HG02678 (cell line): ENCODE data around the gene URAD.

Experiments used
- ATAC-seq: cut with Tn5 transposase; IDR thresholded peaks from one replicate; pipeline ENCODE4 v1.9.1; 2021; ENCODE audit warnings: mild to moderate bottlenecking, moderate library complexity; ENCODE audit not compliant: unreplicated experiment

The URAD gene

DNA sequence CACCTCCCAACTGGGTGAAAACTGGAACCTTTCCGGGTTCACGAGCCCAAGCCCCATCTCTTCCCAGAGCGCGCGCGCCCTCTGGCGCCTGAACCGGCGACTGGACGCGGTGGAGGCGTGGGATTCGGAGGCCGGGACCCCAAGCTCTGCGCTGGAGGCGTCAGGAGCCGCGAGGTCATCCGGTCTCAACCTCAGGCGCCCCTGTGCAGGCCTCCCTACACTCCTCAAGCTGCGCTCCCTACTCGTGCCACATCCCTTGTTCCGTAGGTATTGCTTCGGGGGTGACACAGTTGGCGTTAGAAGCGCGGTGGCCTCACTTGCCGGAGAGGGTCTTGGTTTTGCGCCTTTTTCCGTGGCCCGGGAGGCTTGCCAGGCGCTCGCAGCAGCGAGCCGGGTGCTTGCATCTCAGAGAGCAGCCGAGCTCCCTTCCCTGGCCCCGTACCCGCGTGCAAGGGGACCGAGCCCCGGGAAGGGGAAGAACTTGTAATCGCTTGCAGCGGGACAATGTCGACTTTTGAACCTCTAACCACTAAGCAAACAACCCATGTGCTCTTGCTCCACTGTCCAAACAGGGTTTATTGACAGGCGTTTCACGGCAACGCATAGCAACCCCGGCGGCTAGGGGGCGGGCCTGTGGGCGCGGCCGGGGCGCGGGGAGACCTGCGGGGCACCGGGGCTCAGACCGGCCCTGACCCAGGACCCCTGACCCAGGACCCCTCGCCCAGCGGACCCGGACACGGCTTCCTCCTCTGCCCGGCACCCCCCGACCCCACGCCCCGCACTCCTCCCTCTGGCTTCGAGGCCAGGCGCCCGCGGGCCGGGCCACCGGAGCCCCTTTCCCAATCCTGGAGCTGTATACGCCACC is 27.9 kb downstream of the URAD start:
- ATAC-seq = no peak

- ATAC-seq = no peak
These were observed 28.5 kb downstream of the URAD start for GRCh38 chr13:27959976-27960361.

- ATAC-seq = no peak
These were observed 31.8 kb downstream of the URAD start for GRCh38 chr13:27956576-27957300.

GRCh38 chr13:27955014-27955591 is 33.4 kb downstream of the URAD start:
- no peak for ATAC-seq

DNA sequence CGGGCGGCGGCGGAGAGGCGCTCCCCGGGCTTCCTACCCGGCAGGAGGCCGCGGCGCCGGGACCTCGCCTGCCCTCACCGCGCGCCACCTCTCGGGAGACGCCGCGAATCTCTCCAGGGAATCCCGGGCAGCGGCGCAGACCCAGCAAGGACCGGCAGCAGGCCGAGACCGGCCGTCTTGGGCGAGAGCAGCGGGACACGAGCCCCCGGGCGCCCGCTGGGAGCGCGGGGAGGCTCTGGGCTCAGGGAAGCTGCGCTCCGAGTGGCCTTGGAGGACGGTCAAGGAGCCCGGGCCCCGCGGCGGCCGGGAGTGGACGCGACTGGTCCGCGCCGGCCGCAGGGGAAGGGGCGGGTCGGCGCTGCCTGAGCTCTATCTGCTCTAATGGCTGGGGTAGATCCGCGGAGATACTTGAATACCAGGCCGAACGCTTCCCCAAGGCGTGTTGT is 34.1 kb downstream of the URAD start:
- ATAC-seq = peak; percentile 32

- peak; percentile 83 for ATAC-seq
These were observed 34.7 kb downstream of the URAD start for GRCh38 chr13:27953676-27954405.

DNA sequence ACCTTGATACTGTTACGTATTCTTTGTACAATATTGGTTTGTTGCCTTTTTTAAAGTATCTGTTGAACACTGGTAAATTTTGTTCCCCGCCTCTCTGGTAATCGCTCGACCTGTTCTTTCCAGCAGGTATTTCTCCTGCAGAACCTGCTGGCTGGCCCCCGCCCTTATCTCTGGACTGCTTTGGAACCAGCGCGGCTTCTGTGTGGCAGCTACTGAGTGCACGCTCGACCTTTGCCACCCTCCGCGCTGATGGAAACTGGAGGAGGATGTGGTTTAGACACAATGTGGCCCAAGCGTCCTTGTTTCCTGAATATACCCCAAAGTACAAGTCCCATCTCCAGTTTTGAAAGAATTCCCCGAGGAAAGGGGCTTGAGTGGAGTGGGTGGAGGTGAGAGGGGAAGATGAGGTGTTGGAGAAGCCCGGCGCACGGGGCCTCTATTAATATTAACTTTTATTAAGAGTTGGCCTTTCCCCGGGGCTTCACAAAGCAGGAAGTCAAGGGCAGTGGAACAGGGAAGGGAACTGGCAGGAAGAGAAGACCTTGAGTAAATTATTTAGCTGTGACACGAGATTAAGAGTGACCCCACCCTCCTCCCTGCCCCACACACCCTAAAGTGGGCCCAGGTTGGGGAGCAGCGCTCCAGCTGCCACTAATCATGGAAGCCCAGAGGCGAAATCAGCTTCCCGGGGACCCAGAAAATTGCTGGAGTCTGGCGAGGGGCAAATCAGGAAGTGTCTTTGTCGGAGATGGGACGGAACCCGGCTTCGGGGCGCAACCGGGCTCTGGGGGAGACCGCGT is 35.4 kb downstream of the URAD start:
- ATAC-seq = peak; percentile 26

DNA sequence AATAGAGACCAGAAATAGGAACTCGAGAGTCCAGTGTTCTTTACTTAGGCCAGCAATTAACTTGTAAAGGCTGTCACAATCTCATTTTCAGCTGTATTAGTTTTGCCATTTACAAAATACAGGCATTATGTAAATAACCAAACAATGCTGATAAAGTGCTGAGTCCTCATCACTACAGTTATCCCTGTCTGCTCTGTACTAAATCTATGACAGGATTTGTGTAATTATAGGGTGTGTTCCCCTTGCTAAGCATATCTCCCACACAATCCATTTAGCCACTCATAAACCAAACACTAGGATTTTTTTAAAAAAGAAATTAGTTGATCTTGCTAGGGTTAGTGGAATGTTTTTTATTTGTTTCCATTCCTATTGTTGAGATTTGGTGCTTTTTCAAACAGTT is 45.5 kb downstream of the URAD start:
- no peak for ATAC-seq

DNA sequence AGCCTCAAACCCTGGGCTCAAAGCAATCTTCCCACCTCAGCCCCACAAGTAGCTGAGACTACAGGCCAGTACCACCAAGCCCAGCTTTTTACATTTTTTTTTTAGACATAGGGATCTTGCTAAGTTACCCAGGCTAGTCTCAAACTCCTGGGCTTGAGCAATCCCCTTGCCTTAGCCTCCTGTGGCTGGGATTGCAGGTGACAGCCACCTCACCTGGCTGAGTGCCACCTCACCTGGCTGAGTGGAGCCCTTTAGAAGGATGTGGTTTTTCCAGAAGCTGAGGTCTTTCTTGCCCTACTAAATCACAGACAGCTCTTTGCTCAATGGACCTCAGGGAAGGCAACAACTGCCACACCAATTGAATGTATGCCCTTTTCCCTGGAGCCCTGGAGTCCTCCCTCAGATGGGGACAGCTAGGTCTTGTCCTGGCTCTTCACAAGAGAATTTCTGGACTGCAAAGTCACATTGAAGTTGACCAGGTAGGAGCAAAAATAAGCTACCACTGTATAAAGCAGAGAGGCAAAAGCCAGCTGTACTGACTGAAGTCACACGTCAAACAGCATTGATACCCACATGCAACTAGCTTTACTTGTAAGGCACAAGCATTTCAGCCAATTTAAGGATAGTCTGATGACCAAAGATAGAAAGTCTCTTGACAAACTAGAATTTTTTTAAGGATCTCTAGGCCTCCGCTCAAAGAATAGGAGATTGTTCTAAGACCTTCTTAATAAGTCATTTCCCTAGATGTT is 54.7 kb downstream of the URAD start:
- no peak for ATAC-seq

GRCh38 chr13:27933118-27933517 is 55.4 kb downstream of the URAD start:
- ATAC-seq = no peak

DNA sequence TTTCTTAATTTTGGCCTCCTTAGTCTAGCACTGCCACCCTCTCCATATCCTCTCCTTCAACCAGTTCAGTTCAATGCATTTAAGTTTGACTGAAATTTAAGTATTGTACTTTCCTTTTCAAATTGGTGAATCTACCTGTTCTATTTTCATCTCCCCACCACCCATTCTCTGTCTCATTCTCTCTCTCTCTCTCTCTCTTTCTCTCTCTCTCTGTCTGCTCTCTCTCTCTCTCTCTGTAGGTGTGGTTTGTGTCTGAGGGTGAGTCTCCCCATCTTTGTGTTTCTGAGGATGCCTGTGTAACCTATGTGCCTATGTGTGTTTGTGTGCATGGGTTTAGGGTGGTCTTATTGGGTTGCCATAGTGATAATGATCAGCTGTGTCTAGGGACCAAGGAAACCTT is 58.6 kb downstream of the URAD start:
- ATAC-seq = no peak

DNA sequence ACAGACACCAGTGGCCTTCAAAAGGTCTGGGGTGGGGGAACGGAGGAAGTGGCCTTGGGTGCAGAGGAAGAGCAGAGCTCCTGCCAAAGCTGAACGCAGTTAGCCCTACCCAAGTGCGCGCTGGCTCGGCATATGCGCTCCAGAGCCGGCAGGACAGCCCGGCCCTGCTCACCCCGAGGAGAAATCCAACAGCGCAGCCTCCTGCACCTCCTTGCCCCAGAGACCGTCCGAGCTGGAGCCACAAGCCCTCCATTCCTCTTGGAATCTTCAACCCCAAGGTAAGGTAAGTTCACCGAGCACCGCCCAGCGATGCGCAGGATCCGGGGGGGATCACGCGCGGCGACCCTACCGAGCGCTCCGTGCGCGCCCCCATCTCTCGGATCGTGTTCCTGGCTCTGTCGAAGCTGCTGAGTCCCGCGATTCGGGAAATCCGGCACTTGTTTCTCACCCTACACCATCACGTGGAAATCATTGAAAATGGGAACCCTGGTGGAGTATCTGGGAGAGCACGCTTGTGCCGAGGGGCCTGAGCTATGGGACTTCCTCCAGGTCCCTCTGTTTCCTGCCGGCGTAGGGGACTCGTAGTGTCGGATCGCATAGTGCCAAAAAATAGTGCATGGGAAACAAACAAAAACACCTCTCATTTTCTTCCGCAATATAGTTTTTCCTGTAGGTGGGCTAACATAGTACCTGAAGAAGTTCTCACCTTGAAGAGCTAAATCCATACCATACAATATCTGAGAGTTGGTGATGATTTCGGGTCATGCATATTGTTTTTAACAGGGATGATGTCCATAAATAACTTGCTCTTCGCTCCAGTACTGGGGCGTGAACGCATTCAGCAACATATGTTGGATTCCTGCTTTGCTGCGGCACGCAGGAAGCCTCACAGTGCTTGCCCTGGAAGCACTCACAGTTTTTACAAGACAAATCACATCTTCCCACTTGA is 59.4 kb downstream of the URAD start:
- no peak for ATAC-seq

DNA sequence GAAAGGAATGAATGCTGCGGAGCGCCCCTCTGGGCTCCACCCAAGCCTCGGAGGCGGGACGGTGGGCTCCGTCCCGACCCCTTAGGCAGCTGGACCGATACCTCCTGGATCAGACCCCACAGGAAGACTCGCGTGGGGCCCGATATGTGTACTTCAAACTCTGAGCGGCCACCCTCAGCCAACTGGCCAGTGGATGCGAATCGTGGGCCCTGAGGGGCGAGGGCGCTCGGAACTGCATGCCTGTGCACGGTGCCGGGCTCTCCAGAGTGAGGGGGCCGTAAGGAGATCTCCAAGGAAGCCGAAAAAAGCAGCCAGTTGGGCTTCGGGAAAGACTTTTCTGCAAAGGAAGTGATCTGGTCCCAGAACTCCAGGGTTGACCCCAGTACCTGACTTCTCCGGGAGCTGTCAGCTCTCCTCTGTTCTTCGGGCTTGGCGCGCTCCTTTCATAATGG is 60.1 kb downstream of the URAD start:
- no peak for ATAC-seq
